Activated CD8-positive, alpha-beta T cell treated with anti-CD3 and anti-CD28 coated beads for 36 hours (primary cell): Measurements from ENCODE around the gene MAPK8IP3. TPM values are rescaled to one million over a fixed set of nuclear protein-coding genes. Genes with fewer than 3 reads are reported as not detected.

Experiments used
- ATAC-seq: fragments of 200-7000 bp; cut with Tn5 transposase; one replicate; pipeline ENCODE4 v1.10.0; 2021; ENCODE audit warnings: mild to moderate bottlenecking, moderate library complexity
- CTCF ChIA-PET: fragments of 350-600 bp; sonication (Branson Sonifier 250); formaldehyde crosslinking; loops from one replicate; lab custom pipeline; 2021; ENCODE audit warnings: antibody characterized with exemption; lab: Charles Lee
- POLR2A ChIA-PET: fragments of 350-600 bp; sonication (Branson Sonifier 250); formaldehyde crosslinking; loops from one replicate; lab custom pipeline; 2021; ENCODE audit warnings: antibody characterized with exemption; lab: Charles Lee
- DNase-seq: peaks from one replicate; pipeline ENCODE4 v3.0.0-alpha.2; 2020
- H3K27ac Mint-ChIP-seq: one replicate; pipeline ENCODE4 v1.8.0; 2021; ENCODE audit warnings: mild to moderate bottlenecking, mixed read lengths
- H3K27me3 Mint-ChIP-seq: one replicate; pipeline ENCODE4 v1.8.0; 2021; ENCODE audit warnings: mixed read lengths
- H3K36me3 Mint-ChIP-seq: one replicate; pipeline ENCODE4 v1.8.0; 2021; ENCODE audit warnings: low read depth, mixed read lengths
- H3K4me1 Mint-ChIP-seq: one replicate; pipeline ENCODE4 v1.8.0; 2021; ENCODE audit warnings: low read depth, mixed read lengths
- H3K4me3 Mint-ChIP-seq: one replicate; pipeline ENCODE4 v1.8.0; 2021; ENCODE audit warnings: mild to moderate bottlenecking, moderate library complexity, mixed read lengths
- H3K9me3 Mint-ChIP-seq: one replicate; pipeline ENCODE4 v1.8.0; 2021; ENCODE audit warnings: mixed read lengths
- CTCF ChIP-seq: fragments of 200-600 bp; IDR thresholded peaks from one replicate; pipeline ENCODE4 v1.8.0; 2022; ENCODE audit warnings: antibody characterized with exemption, mild to moderate bottlenecking
- intact Hi-C: fragments of 100-400 bp; cut with micrococcal nuclease; formaldehyde crosslinking; loops from one replicate; pipeline ENCODE4 v1.10.0; 2022
- total RNA-seq, 2 experiments: library from RNA; stranded (reverse); gene quantifications; one replicate each; pipeline ENCODE4 v1.2.3, GENCODE V29; 2021

Gene MAPK8IP3
- total RNA-seq, 2 experiments from 2014 or later, result 58.4 to 65.1 TPM

GRCh38 chr16:1727651-1728624 is 21.9 kb downstream of the MAPK8IP3 start:
- Mint-ChIP-seq H3K36me3 (peaks cover 7% of the 10 kb centered on the region), H3K9me3 (no peaks in the 10 kb centered on the region), H3K4me3 (no peak overlapping the region), H3K4me1 (peaks cover 8% of the 10 kb centered on the region), H3K27me3 (no peaks in the 10 kb centered on the region), H3K27ac (no peak overlapping the region)
- intact Hi-C loops, result no loop called here
- CTCF ChIA-PET, result interaction anchor here (0.5 to 1.3 kb wide), 2 partner anchors 9 to 22 kb away, joined by 3 to 4 read pairs; no protein-coding TSS in a partner anchor
- TF ChIP-seq CTCF, result no peak
- ATAC-seq (no peak), DNase-seq (no peak)
- POLR2A ChIA-PET, result interaction anchor here (0.6 to 0.9 kb wide), 2 partner anchors 22 to 217 kb away, joined by 3 to 4 read pairs; partner anchors contain the start of gene MAPK8IP3

DNA sequence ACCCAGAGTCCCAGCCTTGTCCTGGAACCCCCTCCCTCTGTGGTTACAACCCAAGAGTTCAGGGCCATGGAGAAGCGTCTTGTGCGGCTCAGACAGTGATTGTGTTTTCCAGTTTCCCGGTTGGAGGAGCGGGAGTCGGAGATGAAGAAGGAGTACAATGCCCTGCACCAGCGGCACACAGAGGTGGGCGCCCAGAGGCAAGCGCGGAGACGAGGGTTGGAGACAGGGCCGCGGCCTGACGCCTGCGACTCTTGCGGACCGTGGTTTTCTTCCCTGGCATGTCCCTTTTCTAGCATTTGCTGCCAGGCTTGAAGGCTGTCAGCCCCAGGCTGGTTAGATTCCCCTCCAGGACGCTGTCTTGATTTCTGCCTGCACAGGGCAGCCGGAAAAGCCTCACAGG is 23.0 kb downstream of the MAPK8IP3 start:
- ChIA-PET POLR2A (interaction anchor here (0.6 kb wide), 1 partner anchor 218 kb away, joined by 3 read pairs; no protein-coding TSS in a partner anchor), CTCF (interaction anchor here (1.3 kb wide), 1 partner anchor 23 kb away, joined by 4 read pairs; no protein-coding TSS in a partner anchor)

GRCh38 chr16:1729445-1729844 is 23.4 kb downstream of the MAPK8IP3 start:
- POLR2A ChIA-PET, result no interaction called here
- no peak for DNase-seq
- H3K36me3 Mint-ChIP-seq, result peaks cover 7% of the 10 kb centered on the region
- CTCF ChIA-PET, result interaction anchor here (1.2 kb wide), 1 partner anchor 23 kb away, joined by 3 read pairs; the partner anchor contains the start of gene MAPK8IP3
- H3K4me1 Mint-ChIP-seq, result no peaks in the 10 kb centered on the region
- no peaks in the 10 kb centered on the region for H3K27me3 Mint-ChIP-seq
- no peak for ATAC-seq
- intact Hi-C loops, result no loop called here
- H3K9me3 Mint-ChIP-seq, result no peaks in the 10 kb centered on the region
- no peak overlapping the region for H3K27ac Mint-ChIP-seq
- no peak for TF ChIP-seq CTCF
- no peak overlapping the region for H3K4me3 Mint-ChIP-seq

More for the DNA sequence above, 23.0 kb downstream of the MAPK8IP3 start:
- DNase-seq, result no peak
- Mint-ChIP-seq H3K4me3 (no peak overlapping the region), H3K4me1 (no peaks in the 10 kb centered on the region), H3K27ac (no peak overlapping the region), H3K9me3 (no peaks in the 10 kb centered on the region), H3K27me3 (no peaks in the 10 kb centered on the region), H3K36me3 (peaks cover 7% of the 10 kb centered on the region)
- ATAC-seq, result no peak
- intact Hi-C loops, result no loop called here
- TF ChIP-seq CTCF, result no peak

DNA sequence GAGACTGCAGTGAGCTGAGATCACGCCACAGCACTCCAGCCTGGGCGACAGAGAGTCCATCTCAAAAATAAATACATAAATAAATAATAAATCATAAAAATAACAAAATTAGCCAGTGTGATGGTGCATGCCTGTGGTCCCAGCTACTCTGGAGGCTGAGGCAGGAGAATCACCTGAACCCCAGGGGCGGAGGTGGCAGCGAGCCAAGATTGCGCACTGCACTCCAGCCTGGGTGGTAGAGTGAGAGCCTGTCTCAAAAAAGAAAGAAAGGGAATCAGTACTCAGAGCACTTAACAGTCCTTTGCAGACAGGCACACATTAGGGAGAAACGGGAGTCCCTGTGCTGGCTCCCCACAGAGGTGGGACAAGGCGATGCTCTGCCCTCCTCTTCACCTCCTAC is 25.1 kb downstream of the MAPK8IP3 start:
- ChIA-PET CTCF (no interaction called here), POLR2A (no interaction called here)
- Mint-ChIP-seq H3K4me3 (no peak overlapping the region), H3K27me3 (no peaks in the 10 kb centered on the region), H3K9me3 (no peaks in the 10 kb centered on the region), H3K27ac (no peak overlapping the region), H3K4me1 (no peaks in the 10 kb centered on the region), H3K36me3 (peaks cover 7% of the 10 kb centered on the region)
- ATAC-seq (no peak), DNase-seq (no peak)
- intact Hi-C loops, result no loop called here
- no peak for TF ChIP-seq CTCF

- no peak for ATAC-seq
- intact Hi-C loops, result no loop called here
- TF ChIP-seq CTCF, result no peak
- Mint-ChIP-seq H3K36me3 (peaks cover 7% of the 10 kb centered on the region), H3K4me3 (no peak overlapping the region), H3K27me3 (no peaks in the 10 kb centered on the region), H3K9me3 (no peaks in the 10 kb centered on the region), H3K27ac (no peak overlapping the region), H3K4me1 (no peaks in the 10 kb centered on the region)
- DNase-seq, result no peak
- ChIA-PET CTCF (no interaction called here), POLR2A (no interaction called here)
Measured at GRCh38 chr16:1731603-1732002, 25.6 kb downstream of the MAPK8IP3 start.
